IMR-90 (cell line): ENCODE data around the gene ERRFI1. TPM values are rescaled to one million over a fixed set of nuclear protein-coding genes. Genes with fewer than 3 reads are reported as not detected.
A peak's percentile ranks its signal among the peaks of the same experiment; 100 is the strongest.

Experiments used
- ATAC-seq: fragments of 200-7000 bp; cut with Tn5 transposase; 2 replicates; pipeline ENCODE4 v1.9.1; 2020; ENCODE audit warnings: low read depth, mild to moderate bottlenecking, moderate library complexity
- BruUV-seq: library from RNA; stranded (reverse); fragments of 400-500 nt; replicated peaks from 2 replicates; lab custom pipeline; 2021; lab: Mats Ljungman, UMichigan
- CTCF ChIA-PET: fragments of 300-600 bp; formaldehyde crosslinking; extraction: SDS; loops from one replicate; lab custom pipeline; 2021; ENCODE audit warnings: antibody characterized with exemption; lab: Yijun Ruan, JAX
- POLR2A ChIA-PET: fragments of 300-600 bp; sonication (Branson Sonifier 250); formaldehyde crosslinking; loops from one replicate; lab custom pipeline; 2022; ENCODE audit warnings: antibody characterized with exemption; ENCODE audit not compliant: unreplicated experiment; lab: Charles Lee
- DNase-seq: peaks from one replicate; pipeline ENCODE4 v3.0.0; 2013
- H2AFZ ChIP-seq: replicated peaks from 2 replicates; pipeline ENCODE3; 2013; ENCODE audit warnings: low read length, mild to moderate bottlenecking; ENCODE audit not compliant: poor library complexity
- H2AK5ac ChIP-seq: 2 replicates; pipeline ENCODE4 v1.6.1; 2013; ENCODE audit warnings: low read depth, low read length, inconsistent platforms
- H2AK9ac ChIP-seq: replicated peaks from 2 replicates; pipeline ENCODE3; 2013; ENCODE audit warnings: mild to moderate bottlenecking, low read depth, low read length, moderate library complexity; ENCODE audit not compliant: poor library complexity
- H2BK120ac ChIP-seq: 2 replicates; pipeline ENCODE4 v1.6.1; 2013; ENCODE audit warnings: low read depth, low read length, inconsistent platforms
- H2BK15ac ChIP-seq: 3 replicates; pipeline ENCODE4 v1.6.1; 2013; ENCODE audit warnings: low read depth, low read length, inconsistent platforms
- H2BK20ac ChIP-seq: 2 replicates; pipeline ENCODE4 v1.6.1; 2013; ENCODE audit warnings: low read depth, mild to moderate bottlenecking, inconsistent platforms, low read length, moderate library complexity
- H2BK5ac ChIP-seq: 2 replicates; pipeline ENCODE4 v1.6.1; 2013; ENCODE audit warnings: mild to moderate bottlenecking, low read depth, low read length, inconsistent platforms; ENCODE audit not compliant: poor library complexity, severe bottlenecking
- H3K14ac ChIP-seq: replicated peaks from 2 replicates; pipeline ENCODE4 v1.6.1; 2013; ENCODE audit warnings: low read depth, low read length, inconsistent platforms
- H3K18ac ChIP-seq: 2 replicates; pipeline ENCODE4 v1.6.1; 2013; ENCODE audit warnings: low read depth, low read length, control low read depth
- H3K23ac ChIP-seq: 2 replicates; pipeline ENCODE4 v1.6.1; 2013; ENCODE audit warnings: low read depth, low read length, inconsistent platforms
- H3K27ac ChIP-seq: 2 replicates; pipeline ENCODE4 v1.5.1; 2013; ENCODE audit warnings: mild to moderate bottlenecking, control low read depth, low read length; ENCODE audit not compliant: insufficient read depth
- H3K27me3 ChIP-seq: 2 replicates; pipeline ENCODE4 v1.6.1; 2013; ENCODE audit warnings: low read length; ENCODE audit not compliant: control insufficient read depth, insufficient read depth
- H3K36me3 ChIP-seq: 2 replicates; pipeline ENCODE4 v1.6.1; 2013; ENCODE audit warnings: low read length, mixed read lengths; ENCODE audit not compliant: control insufficient read depth, insufficient read depth
- H3K4ac ChIP-seq: 2 replicates; pipeline ENCODE4 v1.6.1; 2013; ENCODE audit warnings: low read depth, low read length, inconsistent platforms
- H3K4me1 ChIP-seq: 2 replicates; pipeline ENCODE4 v1.6.1; 2013; ENCODE audit warnings: low read length, mixed read lengths; ENCODE audit not compliant: control insufficient read depth, insufficient read depth
- H3K4me2 ChIP-seq: 2 replicates; pipeline ENCODE4 v1.6.1; 2013; ENCODE audit warnings: low read depth, mild to moderate bottlenecking, control low read depth, low read length, moderate library complexity
- H3K4me3 ChIP-seq: 2 replicates; pipeline ENCODE4 v1.5.1; 2013; ENCODE audit warnings: low read depth, mild to moderate bottlenecking, control low read depth, low read length, moderate library complexity; ENCODE audit not compliant: insufficient read depth
- H3K56ac ChIP-seq: 2 replicates; pipeline ENCODE4 v1.6.1; 2013; ENCODE audit warnings: low read length, inconsistent platforms; ENCODE audit not compliant: insufficient read depth; ENCODE audit errors: extremely low read depth
- H3K79me1 ChIP-seq, 2 experiments: 2 replicates each; pipeline ENCODE4 v1.6.1; 2013; ENCODE audit warnings: low read length in 2 of 2, inconsistent platforms in 1 of 2, low read depth in 1 of 2
- H3K9ac ChIP-seq: 2 replicates; pipeline ENCODE4 v1.6.1; 2013; ENCODE audit warnings: low read depth, low read length, control low read depth
- H3K9me1 ChIP-seq: 2 replicates; pipeline ENCODE4 v1.6.1; 2013; ENCODE audit warnings: low read length, inconsistent platforms; ENCODE audit not compliant: insufficient read depth
- H3K9me3 ChIP-seq: 2 replicates; pipeline ENCODE4 v1.6.1; 2013; ENCODE audit warnings: low read length; ENCODE audit not compliant: control insufficient read depth, insufficient read depth
- H4K20me1 ChIP-seq: 2 replicates; pipeline ENCODE4 v1.6.1; 2013; ENCODE audit warnings: low read length, inconsistent platforms; ENCODE audit not compliant: insufficient read depth
- H4K5ac ChIP-seq: 2 replicates; pipeline ENCODE4 v1.6.1; 2013; ENCODE audit warnings: mild to moderate bottlenecking, low read depth, low read length, control low read depth
- H4K8ac ChIP-seq, 2 experiments: 2 replicates each; pipeline ENCODE4 v1.6.1; 2013; ENCODE audit warnings: low read depth in 2 of 2, low read length in 2 of 2, control low read depth in 1 of 2, inconsistent platforms in 1 of 2
- H4K91ac ChIP-seq: 2 replicates; pipeline ENCODE4 v1.6.1; 2013; ENCODE audit warnings: low read depth, low read length, inconsistent platforms; ENCODE audit not compliant: insufficient read depth
- BHLHE40 ChIP-seq: fragments of 150-350 bp; IDR thresholded peaks from 2 replicates; pipeline ENCODE4 v1.6.1; 2016; ENCODE audit warnings: mild to moderate bottlenecking, low read depth, low read length
- FOS ChIP-seq: fragments of 150-350 bp; IDR thresholded peaks from 2 replicates; pipeline ENCODE4 v1.6.1; 2016; ENCODE audit warnings: low read depth, low read length
- MXI1 ChIP-seq: IDR thresholded peaks from 2 replicates; pipeline ENCODE4 v1.6.1; 2012; ENCODE audit warnings: low read depth, mild to moderate bottlenecking, low read length, moderate library complexity, borderline replicate concordance
- RAD21 ChIP-seq: IDR thresholded peaks from 2 replicates; pipeline ENCODE4 v1.6.1; 2012; ENCODE audit warnings: low read length, improper control_type of control experiment
- USF2 ChIP-seq: fragments of 150-350 bp; IDR thresholded peaks from 2 replicates; pipeline ENCODE4 v1.6.1; 2017; ENCODE audit warnings: mild to moderate bottlenecking, antibody characterized with exemption, low read length, low read depth
- WGBS, 2 experiments: methylation state at CpG; one replicate each; pipeline versions ENCODE4 v1.1.5 to v1.1.7; 2013; ENCODE audit warnings: missing lambda C conversion rate in 2 of 2; ENCODE audit not compliant: insufficient read length in 1 of 2; ENCODE audit errors: extremely low coverage in 2 of 2; 5-methylcytosine and 5-hydroxymethylcytosine counted together
- dilution Hi-C: fragments of 300-500 bp; cut with HindIII; formaldehyde crosslinking; loops from one replicate; pipeline ENCODE4 v1.14.3; 2018; ENCODE audit warnings: low sequenced_read_pairs; ENCODE audit not compliant: unreplicated experiment
- in situ Hi-C: fragments of 300-500 bp; cut with MboI; formaldehyde crosslinking; loops from 3 replicates; pipeline ENCODE4 v1.14.3; 2019; ENCODE audit warnings: low sequenced_read_pairs, inconsistent platforms, mixed read lengths
- intact Hi-C: fragments of 100-400 bp; cut with micrococcal nuclease; formaldehyde crosslinking; loops from 2 replicates; pipeline ENCODE4 v1.10.0; 2022
- polyA plus RNA-seq, 3 experiments: library from polyadenylated mRNA; depleted of rRNA; stranded (reverse); fragments of >200 nt; gene quantifications; 2 replicates each; pipeline ENCODE4 v1.2.3, GENCODE V29; 2012; ENCODE audit warnings: low replicate concordance in 1 of 3
- total RNA-seq: library from RNA; depleted of rRNA; stranded (reverse); fragments of >200 nt; gene quantifications from 2 replicates; pipeline ENCODE4 v1.2.3, GENCODE V29; 2012

Gene ERRFI1
- total and polyA plus RNA-seq, 2 of the 4 experiments (the other 2 are of a cell fraction) = 101 to 145 TPM

- POLR2A ChIA-PET = no interaction called here
- no peak overlapping the region for H3K56ac ChIP-seq
- no peak overlapping the region for H2BK15ac ChIP-seq
- 0 out of 2 replicates have a peak overlapping the region, but pooled peaks have one; percentile 29 for H3K4ac ChIP-seq
- H3K23ac ChIP-seq = peak overlapping the region; percentile 86; the same call in 1 of the 2 replicates
- CTCF ChIA-PET = no interaction called here
- no peak overlapping the region for H2AFZ ChIP-seq
- H3K36me3 ChIP-seq = peaks cover 3% of the 10 kb centered on the region
- no peak overlapping the region for H4K5ac ChIP-seq
- H3K9ac ChIP-seq = peak overlapping the region; percentile 66; the same call in 1 of the 2 replicates
- WGBS, 2 experiments = no CpG with 5 or more reads among the region's 6 CpGs
- no TSS peak for BruUV-seq
- intact Hi-C loops (loop anchor here (5.0 kb wide), 1 partner anchor 354 kb away; no protein-coding TSS in a partner anchor), dilution Hi-C loops (loop anchor here (25.0 kb wide), 1 partner anchor 291 kb away; the partner anchor contains the start of gene SLC45A1), in situ Hi-C loops (no loop called here)
- no peak for ATAC-seq
- peaks cover 2 to 67% of the 10 kb centered on the region in 2 experiments; a peak in 2 of 4 replicates for H3K79me1 ChIP-seq
- no peak overlapping the region for H4K91ac ChIP-seq
- no peak overlapping the region for H2AK9ac ChIP-seq
- no peak overlapping the region for H2BK20ac ChIP-seq
- no peak for TF ChIP-seq BHLHE40
- TF ChIP-seq MXI1 = no peak
- no peak for TF ChIP-seq USF2
- TF ChIP-seq RAD21 = no peak
- TF ChIP-seq FOS = no peak
- H2AK5ac ChIP-seq = peak overlapping the region; percentile 27; the same call in 1 of the 2 replicates
- H2BK120ac ChIP-seq = no peak overlapping the region
- H3K14ac ChIP-seq = peak overlapping the region; percentile 43
- DNase-seq = no peak
- peak overlapping the region; percentile 66; the same call in 1 of the 2 replicates for H3K4me3 ChIP-seq
- peaks cover 10% of the 10 kb centered on the region for H3K9me1 ChIP-seq
- peaks cover 15% of the 10 kb centered on the region for H3K4me1 ChIP-seq
- peak overlapping the region; percentile 36 for H2BK5ac ChIP-seq
- H3K18ac ChIP-seq = no peak overlapping the region
- peaks cover 90% of the 10 kb centered on the region for H4K20me1 ChIP-seq
- H3K27ac ChIP-seq = no peak overlapping the region
- peak overlapping the region; percentile 98 for H3K4me2 ChIP-seq
- H3K9me3 ChIP-seq = no peaks in the 10 kb centered on the region
- H3K27me3 ChIP-seq = no peaks in the 10 kb centered on the region
- H4K8ac ChIP-seq = no peak overlapping the region
These were observed 4.3 kb downstream of the ERRFI1 start for GRCh38 chr1:8021676-8022266.
